ENCODE data around the gene PSMC5.

The PSMC5 gene

GRCh38 chr17:63837480-63837879, 10.2 kb downstream of the PSMC5 start:
- DNase-seq (ENCODE audit: low read depth), result no peak

GRCh38 chr17:63837962-63838600, 10.8 kb downstream of the PSMC5 start:
- TF ChIP-seq, protein P1, sequence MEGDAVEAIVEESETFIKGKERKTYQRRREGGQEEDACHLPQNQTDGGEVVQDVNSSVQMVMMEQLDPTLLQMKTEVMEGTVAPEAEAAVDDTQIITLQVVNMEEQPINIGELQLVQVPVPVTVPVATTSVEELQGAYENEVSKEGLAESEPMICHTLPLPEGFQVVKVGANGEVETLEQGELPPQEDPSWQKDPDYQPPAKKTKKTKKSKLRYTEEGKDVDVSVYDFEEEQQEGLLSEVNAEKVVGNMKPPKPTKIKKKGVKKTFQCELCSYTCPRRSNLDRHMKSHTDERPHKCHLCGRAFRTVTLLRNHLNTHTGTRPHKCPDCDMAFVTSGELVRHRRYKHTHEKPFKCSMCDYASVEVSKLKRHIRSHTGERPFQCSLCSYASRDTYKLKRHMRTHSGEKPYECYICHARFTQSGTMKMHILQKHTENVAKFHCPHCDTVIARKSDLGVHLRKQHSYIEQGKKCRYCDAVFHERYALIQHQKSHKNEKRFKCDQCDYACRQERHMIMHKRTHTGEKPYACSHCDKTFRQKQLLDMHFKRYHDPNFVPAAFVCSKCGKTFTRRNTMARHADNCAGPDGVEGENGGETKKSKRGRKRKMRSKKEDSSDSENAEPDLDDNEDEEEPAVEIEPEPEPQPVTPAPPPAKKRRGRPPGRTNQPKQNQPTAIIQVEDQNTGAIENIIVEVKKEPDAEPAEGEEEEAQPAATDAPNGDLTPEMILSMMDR (IDR thresholded peaks at IDR 0.05; ENCODE audit: insufficient read depth, low read depth, low read length, missing control alignments), result no peak
- no peak overlapping the region for H3K4me3 ChIP-seq (ENCODE audit: low read depth, low read length)
- DNase-seq (ENCODE audit: low read depth), result no peak

More at GRCh38 chr17:63837480-63837879, 10.2 kb downstream of the PSMC5 start:
- TF ChIP-seq, protein P1 (IDR thresholded peaks at IDR 0.05; ENCODE audit: insufficient read depth, low read depth, low read length, missing control alignments), result no peak
- no peak overlapping the region for H3K4me3 ChIP-seq (ENCODE audit: low read depth, low read length)

GRCh38 chr17:63838631-63839171, 11.5 kb downstream of the PSMC5 start:
- no peak for DNase-seq (ENCODE audit: low read depth)
- no peak overlapping the region for H3K4me3 ChIP-seq (ENCODE audit: low read depth, low read length)
- TF ChIP-seq, protein P1 (IDR thresholded peaks at IDR 0.05; ENCODE audit: insufficient read depth, low read depth, low read length, missing control alignments), result no peak

DNA sequence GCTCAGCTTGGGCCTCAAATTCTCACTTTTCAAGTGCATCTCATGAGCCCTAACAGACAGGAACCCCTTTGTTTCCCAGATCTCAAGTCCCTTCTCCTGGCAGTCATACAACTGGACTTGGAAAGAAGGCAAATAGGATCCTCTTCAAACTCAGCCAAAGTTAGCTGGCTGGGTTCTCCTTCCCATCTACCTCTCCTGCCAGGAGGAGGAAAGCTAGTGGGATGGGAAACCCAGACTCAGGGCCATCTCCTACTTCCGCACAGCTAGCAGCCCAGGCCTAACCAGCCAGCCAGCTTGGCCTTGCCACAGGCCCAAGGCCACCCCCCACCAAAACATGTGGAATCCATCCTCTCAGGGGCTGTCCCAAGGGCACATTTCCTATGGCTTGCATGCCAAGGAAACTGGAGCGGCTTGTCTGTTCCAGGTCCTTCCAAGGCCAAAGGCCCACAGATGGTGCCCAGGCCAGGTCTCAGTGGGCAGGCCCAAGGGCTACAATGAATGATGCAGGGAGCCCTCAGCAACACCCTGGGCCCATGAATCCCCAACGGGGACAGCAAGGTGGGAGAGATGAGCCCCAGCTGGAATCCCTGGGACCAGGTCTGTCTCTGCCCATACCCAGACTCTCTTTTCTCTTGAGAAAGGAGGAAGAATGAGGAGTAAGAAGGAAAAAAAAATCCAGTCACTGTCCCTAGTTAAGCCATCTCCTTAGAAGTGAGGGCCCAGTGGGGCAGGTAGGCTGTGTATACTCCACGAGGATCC, 13.5 kb downstream of the PSMC5 start:
- peak overlapping the region; percentile 78 for H3K4me3 ChIP-seq (ENCODE audit: low read depth, low read length)
- TF ChIP-seq, protein P1 (IDR thresholded peaks at IDR 0.05; ENCODE audit: insufficient read depth, low read depth, low read length, missing control alignments), result no peak
- DNase-seq (ENCODE audit: low read depth), result no peak

GRCh38 chr17:63841350-63842172, 14.3 kb downstream of the PSMC5 start:
- peak; percentile 49 for DNase-seq (ENCODE audit: low read depth)
- peak overlapping the region; percentile 78 for H3K4me3 ChIP-seq (ENCODE audit: low read depth, low read length)
- TF ChIP-seq, protein P1 (IDR thresholded peaks at IDR 0.05; ENCODE audit: insufficient read depth, low read depth, low read length, missing control alignments), result no peak

DNA sequence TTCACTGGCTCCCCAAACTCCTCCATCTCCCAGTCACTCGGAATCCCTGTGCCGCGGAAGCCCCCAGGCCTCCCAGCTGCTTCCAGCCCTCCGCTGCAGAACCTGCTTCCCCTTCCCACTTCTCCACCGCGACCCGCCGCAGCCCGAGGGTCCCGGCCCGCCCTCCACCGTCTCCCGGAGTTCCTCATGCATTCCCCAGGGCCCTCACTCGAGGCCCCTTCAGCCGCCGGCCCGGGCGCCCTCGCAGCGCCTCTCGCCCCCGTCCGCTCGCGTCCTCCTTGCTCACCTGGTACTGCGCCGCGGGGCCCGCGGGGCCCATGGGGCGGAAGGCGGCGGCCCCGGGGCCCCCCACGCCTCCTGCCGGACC, 14.9 kb downstream of the PSMC5 start:
- peak overlapping the region; percentile 78 for H3K4me3 ChIP-seq (ENCODE audit: low read depth, low read length)
- DNase-seq (ENCODE audit: low read depth), result no peak
- TF ChIP-seq, protein P1 (IDR thresholded peaks at IDR 0.05; ENCODE audit: insufficient read depth, low read depth, low read length, missing control alignments), result no peak
